Hypothalamus (tissue), 51 donors: ENCODE data around the gene RGL3.
"Not testable (repeated sequence)": the region's sequence is repeated elsewhere in the genome, so short reads cannot be mapped to it uniquely, and the experiment has no call there.

Experiments used
- DNase-seq, 51 donors: peaks; one replicate each; lab custom pipeline; 2025; lab: John Stamatoyannopoulos, UW

The RGL3 gene, protein sequence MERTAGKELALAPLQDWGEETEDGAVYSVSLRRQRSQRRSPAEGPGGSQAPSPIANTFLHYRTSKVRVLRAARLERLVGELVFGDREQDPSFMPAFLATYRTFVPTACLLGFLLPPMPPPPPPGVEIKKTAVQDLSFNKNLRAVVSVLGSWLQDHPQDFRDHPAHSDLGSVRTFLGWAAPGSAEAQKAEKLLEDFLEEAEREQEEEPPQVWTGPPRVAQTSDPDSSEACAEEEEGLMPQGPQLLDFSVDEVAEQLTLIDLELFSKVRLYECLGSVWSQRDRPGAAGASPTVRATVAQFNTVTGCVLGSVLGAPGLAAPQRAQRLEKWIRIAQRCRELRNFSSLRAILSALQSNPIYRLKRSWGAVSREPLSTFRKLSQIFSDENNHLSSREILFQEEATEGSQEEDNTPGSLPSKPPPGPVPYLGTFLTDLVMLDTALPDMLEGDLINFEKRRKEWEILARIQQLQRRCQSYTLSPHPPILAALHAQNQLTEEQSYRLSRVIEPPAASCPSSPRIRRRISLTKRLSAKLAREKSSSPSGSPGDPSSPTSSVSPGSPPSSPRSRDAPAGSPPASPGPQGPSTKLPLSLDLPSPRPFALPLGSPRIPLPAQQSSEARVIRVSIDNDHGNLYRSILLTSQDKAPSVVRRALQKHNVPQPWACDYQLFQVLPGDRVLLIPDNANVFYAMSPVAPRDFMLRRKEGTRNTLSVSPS

DNA sequence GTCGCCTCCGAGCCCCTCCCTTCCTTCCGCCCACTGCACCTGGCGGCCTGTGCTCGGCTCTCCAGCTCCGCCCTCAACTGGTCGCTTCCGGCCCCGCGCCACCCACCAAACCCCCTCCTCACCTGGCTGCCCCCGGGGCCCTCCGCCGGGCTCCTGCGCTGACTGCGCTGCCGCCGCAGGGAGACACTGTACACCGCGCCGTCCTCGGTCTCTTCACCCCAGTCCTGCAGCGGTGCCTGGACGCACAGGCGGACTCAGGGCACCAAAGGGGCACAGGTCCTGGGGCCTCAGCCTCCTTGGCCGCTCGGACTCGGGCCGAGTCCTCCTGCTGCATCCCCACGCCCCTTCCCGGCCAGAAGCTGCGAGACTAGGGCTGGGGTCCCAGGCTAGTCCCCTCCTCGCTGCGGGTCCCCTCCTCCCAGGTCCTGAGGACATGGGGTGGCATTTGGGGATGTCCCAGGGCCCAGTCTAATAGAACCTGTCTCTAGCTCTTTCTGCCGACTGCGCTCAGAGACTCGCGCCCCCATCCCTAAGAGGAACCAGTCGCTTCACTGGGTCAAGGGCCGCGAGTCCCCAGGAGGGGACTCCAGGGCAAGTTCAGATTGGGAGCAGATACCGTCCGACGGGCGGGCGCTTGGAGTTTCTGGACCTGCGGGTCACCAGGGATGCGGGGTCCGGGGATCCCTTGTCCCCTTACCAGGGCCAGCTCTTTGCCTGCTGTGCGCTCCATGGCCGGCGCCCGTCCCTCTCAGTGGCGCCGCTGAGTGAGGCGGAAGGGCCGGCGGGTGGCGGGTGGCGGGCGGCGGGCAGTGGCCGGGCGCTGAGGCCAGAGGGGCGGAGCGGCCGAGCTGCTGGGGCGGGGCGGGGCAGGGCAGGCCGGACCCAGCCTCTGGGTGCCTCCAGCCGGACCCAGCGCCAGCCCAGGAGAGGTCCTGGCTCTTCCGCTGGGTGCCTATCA, at the start of gene RGL3:
RGL3 (minus strand) TSS at position 766 of the 958 bp plus-strand sequence; CDS start at position 730, 36 bp downstream.
- peak in 13 of 51 donors; percentile 8 to 52 (median 20) for DNase-seq

DNA sequence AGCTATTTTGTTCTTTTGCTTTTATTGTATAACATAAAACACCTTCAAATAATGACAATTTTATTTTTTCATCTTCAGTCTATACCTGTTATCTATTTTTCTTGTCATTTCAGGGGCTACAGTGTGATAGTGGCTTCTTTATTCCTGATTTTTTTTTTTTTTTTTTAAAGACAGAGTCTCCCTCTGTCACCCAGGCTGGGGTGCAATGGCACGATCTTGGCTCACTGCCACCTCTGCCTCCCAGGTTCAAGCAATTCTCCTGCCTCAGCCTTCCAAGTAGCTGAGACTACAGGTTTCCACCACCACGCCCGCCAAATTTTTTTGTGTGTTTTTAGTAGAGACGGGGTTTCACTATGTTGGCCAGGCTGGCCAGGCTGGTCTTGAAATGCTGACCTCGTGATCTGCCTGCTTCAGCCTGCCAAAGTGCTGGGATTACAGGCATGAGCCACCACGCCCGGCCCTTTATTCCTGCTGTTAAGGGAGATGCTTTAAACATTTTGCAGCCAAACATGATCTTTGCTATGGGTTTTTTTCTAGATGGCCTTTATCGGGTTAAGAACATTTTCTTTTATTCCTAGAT, 49.2 kb upstream of the RGL3 start:
- not testable (repeated sequence) for DNase-seq

DNA sequence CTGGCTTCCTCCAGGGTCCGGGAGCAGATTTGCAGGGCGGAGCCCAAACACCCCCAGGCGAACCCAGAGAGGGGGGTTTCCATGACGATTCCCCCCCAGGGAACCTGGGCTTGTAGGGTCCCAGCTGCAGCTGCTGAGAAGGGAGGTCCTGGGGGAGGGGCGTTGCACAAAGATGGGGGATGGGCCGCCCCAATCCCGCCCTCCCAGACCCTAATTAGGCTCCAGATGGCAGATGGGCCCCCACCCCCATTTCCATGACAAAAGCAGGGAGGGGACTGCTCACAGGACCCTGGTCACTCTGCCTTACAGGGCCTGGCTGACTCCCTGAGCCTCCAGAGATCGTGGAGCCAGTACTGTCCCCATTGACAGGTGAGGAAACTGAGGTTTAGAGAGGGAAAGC, 46.5 kb upstream of the RGL3 start:
- no peak for DNase-seq

DNA sequence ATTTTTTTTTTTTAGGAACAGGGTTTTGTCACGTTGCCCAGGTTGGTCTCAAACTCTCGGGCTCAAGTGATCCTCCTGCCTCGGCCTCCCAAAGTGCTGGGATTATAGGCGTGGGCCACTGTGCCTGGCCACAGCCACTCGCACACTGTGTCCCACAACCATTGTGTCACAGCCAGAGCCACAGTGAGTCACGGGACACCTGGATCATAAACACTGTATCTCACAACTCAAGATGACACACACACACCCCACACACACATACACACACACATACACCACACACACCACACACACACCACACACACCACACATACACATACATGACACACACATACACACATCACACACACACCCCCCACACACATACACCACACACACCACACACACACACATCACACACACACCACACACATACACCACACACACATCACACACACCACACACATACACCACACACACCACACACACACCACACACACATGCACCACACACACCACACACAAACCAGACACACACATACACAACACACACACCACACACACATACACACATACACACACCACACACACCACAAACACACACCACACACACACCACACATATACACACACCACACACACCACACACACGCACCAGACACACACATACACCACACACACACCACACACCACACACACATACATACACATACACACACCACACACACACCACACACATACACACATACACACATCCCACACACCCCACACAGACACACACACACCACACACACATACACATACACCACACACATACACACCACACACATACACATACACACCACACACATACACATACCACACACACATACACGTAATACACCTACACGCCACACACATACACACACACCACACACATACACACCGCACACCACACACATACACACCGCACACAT, 45.5 kb upstream of the RGL3 start:
- no peak for DNase-seq

DNA sequence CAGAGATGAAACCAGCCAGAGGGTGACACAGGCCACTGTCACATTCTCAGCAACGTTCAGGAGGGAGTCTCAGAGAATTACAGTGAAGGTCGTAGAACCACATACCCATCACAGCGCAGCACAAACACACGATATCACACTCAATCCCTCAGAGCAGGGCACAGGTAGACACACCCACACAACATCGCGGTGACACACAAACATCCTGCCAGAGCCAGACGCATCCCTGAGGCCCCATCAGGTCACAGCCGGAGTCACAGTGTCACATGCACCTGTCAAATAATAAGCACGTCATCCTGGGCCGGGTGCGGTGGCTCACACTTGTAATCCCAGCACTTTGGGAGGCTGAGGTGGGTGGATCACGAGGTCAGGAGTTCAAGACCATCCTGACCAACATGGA, 44.3 kb upstream of the RGL3 start:
- no peak for DNase-seq

DNA sequence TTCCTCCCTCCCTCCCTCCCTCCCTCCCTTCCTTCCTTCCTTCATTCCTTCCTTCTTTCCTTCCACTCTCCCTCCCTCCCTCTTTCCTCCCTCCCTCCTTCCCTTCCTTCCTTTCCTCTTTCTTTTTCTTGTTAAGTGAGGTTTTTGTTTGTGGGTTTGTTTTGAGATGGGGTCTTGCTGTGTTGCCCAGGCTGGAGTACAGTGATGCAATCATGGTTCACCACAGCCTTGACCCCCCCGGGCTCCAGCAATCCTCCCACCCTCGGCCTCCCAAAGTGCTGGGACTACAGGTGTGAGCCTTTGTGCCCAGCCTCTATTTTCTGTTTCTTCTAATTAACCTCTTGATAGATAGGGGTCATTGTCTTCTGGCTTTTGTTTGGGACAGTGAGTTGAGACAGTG, 42.3 kb upstream of the RGL3 start:
- DNase-seq, result no peak

DNA sequence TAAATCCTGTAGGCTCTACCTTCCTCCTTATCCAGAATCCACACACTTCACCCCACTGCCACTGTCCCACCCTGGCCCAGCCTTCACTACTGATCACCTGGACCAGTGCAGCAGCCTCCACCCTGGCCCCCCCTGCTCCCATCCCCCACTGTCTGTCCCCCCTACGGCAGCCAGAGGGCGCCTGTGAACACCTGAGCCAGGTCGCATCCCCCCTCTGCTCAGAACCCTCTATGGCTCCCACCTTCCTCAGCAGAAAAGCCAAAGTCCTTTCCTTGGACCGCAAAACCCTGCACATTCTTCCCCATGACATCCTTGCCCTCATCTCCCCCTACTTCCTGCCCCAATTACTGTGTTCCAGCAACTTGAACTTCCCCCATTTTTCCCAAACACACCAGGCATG, 41.1 kb upstream of the RGL3 start:
- DNase-seq, result no peak

DNA sequence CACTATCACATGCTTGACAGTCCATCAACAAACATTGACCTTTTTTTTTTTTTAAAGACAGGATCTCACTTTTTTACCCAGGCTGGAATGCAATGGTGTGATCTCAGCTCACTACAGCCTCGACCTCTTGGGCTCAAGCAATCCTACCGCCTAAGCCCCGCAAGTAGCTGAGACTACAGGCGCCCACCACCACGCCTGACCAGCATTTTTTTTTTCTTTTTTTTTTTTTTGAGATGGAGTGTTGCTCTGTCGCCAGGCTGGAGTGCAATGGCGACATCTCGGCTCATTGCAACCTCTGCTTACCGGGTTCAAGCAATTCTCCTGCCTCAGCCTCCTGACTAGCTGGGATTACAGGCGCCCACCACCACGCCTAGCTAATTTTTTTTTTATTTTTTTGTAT, 39.8 kb upstream of the RGL3 start:
- not testable (repeated sequence) for DNase-seq

DNA sequence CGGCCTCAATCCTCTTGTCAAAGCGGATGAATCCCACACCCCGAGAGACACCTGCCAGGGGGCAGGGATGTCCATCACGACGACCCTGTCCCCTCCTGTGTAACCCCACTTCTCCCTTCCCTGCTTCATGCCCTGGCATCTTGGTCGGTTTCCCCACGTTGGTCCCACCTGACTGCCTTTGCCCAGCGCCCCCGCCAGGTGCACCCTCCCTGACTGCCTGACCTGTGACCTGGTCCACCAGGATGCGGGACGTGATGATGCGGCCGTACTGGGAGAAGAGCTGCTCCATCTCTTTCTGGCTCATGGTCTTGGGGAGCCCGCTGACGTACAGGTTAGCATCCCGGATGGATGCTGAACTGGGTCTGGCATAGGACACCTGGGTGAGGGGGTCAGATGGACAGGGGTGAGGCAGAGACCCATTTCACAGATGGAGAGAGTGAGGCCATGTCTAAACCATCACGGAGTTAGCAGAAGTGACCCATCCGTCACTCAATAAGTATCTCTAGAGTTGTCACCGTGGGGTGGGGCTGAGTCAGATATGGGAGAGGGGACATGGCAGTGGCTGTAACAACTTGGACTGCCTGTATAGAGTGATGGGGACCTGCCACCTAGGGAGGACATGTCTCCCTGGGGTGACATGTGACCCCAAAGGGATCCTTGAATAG, 39.3 kb upstream of the RGL3 start:
- no peak for DNase-seq

DNA sequence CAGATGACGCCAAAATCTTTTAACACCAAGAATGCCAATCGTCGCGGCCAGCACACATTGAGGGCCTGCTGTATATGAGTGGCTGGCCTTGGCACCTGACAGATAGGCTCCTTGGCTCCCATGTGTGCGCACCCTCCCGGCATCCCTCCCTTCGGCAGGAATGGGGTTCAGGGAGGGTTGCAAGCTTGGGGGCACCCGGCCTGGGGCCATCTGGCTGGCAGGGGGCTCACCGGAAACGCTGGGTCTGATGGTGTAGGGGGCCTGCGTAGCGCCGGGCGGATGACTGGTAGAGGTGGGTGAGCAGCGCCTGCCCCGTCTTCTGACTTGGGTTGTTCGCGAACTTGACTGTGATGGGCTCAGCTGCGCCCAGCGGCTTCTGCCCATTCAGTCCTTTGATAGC, 38.7 kb upstream of the RGL3 start:
- no peak for DNase-seq

DNA sequence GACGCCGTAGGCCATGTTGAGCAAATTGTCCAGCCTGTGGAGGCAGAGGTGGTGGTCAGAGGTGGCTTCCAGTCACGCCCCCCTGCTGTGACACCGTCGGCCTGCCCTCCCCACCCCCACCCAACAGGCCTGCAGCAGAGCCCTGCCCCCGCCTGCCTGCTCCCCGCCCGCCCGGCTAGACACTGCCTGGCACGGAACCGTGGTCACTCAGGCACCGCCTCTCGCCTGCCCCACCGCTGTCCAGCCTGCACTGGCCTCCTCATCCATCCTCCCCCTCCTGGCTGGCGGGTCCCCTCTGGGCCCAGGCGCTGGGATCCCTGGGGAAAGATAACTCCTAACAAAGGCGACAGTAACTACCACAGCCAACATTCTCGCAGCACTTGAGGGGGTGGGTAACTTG, 38.0 kb upstream of the RGL3 start:
- DNase-seq, result peak in 47 of 51 donors; percentile 12 to 94 (median 75)

DNA sequence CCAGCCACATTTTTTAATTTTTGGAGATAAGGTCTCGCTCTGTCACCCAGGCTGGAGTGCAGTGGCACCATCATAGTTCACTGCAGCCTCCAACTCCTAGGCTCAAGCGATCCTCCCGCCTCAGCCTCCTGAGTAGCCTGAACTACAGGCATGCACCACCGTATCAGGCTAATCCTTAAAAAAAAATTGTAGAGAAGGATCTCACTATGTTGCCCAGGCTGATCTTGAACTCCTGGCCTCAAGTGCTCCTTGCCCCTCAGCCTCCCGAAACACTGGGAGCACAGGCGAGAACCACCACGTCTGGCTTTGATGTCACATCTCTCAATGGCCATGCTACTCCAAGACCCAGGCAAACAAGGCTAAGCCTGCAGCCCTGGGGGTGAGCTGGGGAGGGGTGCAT, 37.5 kb upstream of the RGL3 start:
- no peak for DNase-seq

DNA sequence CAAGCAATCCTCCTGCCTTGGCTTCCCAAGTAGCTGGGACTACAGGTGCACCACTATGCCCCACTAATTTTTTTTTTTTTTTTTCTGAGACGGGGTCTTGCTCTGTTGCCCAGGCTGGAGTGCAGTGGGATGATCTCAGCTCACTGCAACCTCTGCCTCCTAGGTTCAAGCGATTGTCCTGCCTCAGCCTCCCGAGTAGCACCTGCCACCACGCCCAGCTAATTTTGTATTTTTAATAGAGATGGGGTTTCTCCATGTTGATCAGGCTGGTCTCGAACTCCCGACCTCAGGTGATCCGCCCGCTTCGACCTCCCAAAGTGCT, 36.1 kb upstream of the RGL3 start:
- not testable (repeated sequence) for DNase-seq

DNA sequence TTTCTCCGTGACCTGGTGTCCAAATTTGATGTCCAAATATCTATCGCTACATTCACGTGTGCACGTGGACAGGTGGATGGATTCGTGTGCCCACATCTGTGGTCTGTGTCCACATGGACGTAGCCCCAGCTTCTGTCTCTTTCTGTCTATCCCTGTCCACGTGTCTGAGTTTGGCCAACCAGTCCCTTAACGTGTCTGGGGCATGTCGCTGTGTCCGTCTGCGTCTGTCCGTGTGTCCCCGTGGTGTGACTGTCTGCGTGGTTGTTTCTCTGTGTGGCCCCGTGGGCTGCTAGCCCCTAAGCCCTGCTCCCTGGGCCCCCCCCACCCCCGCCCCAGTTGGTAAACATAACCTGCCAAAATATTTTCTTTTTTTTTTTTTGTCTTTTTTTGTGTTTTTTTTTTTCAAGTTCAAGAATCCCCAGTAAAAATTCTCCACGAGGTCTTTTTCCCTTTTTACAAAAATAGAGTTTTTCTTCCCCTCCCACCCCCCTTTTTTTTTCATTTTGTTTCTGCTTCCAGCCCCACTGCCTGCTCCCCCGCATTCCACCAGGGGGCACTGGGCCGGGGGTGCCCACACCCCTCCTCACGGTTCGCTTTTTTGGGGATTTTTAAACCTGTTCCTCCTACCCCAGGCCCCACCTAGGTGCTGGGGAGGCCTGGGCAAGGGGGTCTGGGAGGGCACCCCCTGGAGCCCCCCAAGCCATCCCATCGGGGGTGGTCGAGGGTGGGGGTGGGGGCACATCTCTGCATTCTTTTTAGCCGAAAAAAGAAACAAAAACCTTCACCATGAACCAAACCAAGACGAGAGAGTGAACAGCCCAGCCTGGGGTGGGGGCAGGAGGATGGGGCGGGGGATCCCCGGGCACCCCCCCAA, 34.6 kb upstream of the RGL3 start:
- no peak for DNase-seq

DNA sequence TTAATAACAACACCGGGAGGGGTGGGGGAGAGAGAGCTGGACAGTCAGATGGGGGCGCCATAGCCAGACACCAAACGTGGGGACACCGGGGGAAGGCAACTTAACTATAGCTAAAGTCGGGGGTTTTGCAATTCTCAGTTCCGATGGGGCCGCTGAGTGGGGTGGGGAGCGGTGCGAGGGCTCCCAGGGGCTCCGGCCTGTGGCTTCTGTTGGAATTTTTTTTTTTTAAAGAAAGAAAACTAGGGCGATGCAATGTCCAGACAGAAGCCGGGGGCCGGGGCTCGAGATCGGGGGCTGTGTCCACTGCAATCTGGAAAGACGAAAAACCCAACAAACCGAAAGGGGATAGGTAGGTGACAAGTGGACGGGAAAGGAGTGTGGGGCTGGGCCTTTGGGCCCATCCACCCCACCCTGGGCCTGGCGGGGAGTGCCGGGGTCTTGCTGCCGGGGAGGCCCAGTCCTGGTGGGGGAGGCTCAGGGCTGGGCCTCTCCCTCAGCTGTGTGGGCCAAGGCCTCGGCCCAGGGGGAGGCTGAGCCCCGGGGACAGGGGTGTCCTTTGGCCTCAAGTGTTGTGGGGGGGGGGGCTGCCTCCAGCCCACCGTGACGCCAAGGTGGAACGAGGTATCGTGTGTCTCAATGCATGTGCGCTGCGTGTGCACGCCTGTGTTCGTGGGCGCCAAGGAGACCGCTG, 33.7 kb upstream of the RGL3 start:
- DNase-seq, result peak in 5 of 51 donors; percentile 9 to 39 (median 25)

DNA sequence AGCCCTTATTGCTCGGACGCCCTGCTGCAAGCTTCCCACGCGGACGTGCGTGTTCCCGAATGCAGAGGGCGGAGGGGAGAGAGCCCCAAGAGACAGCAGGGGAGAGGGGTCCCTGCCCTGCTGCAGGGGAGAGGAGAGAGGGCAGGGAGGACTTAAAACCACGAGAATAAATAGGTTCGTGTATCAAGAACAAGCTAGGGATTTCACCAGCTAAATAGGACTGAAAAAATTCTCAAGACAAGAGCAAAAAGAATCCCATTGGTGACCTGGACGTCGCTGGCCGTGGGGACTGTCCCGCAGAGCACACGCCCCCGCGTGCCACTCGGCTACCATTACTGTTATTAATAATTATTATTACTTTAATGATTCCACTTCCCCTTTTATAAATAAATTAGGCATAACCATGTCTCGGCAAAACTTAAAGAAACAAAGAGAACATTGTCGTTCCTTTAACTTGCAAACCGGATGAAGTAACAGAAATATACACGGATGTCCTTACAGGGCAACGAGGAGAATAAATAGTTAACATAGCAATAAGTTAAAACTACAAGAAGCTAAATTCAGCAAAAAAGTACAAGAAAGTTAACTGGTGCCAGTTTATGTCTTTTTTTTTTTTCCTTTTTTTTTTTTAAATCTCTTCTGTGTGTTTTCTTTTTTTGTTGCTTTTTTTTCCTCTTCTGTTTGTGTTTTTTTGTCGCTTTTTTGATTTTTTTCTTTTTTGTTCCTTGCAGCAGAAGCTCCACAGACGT, 32.9 kb upstream of the RGL3 start:
- DNase-seq, result peak in 1 of 51 donors; percentile 4
